ENCODE data around the gene MIA.
"Not testable (repeated sequence)": the region's sequence is repeated elsewhere in the genome, so short reads cannot be mapped to it uniquely, and the experiment has no call there.

Gene MIA

DNA sequence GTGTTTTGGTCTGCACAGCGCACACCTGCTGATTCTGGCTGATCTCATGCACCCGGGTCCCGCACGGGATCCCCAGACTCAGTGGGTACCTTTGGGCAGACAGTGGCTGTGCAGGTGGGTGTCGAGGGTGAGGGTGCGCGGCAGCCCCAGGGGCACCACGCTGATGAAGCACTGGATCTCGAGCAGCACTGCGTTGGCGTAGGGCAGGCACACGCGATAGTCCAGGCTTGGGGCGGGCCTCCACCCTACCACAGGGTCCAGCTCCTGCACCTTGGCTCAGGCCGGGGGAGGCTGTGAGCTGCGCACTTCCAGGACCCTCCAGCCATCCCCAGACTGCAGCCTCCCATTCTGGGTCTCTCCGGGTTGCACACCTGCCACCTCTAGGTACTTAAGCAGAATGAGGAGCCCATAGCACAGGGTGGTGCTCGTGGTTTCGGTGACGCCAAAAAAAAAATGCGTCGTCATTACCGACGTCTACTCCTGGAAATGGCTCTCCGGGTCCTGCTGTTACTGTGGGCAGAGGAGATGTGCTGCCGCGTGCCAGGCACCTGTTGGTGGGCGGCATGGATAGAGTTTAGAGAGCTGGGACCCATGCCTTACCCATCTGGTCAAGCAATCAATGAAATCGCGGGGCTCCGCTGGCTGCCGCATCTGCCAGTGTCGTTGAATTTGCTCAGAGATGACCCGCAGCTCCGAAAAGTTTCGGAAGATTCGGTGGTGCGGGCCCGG is 34.2 kb downstream of the MIA start:
- TF ChIP-seq GATA1 (IDR thresholded peaks at IDR 0.05; ENCODE audit: low read depth, low read length) (no peak), POLR2A (IDR thresholded peaks at IDR 0.05; ENCODE audit: low read length) (no peak)
- DNase-seq, result no peak

DNA sequence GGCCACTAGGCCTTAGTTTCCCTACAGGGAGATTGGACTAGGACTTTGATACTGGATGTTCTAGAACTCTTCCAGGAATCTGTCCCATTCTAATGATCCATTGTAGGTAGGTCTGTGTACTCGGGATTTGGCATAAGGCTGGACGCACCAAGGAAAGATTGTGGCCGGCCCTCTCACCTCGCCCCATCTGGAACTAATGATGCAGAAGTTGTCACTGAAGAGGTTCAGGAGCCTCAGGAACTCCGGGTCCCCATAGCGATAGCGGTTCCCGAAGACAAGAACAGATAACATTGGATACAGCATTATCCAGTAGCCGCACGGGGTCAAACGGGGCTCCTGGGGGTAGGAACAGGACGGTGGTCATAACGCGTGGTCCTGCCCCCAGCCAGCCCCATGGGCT is 34.8 kb downstream of the MIA start:
- DNase-seq, result no peak
- TF ChIP-seq POLR2A (IDR thresholded peaks at IDR 0.05; ENCODE audit: low read length), result no peak

DNA sequence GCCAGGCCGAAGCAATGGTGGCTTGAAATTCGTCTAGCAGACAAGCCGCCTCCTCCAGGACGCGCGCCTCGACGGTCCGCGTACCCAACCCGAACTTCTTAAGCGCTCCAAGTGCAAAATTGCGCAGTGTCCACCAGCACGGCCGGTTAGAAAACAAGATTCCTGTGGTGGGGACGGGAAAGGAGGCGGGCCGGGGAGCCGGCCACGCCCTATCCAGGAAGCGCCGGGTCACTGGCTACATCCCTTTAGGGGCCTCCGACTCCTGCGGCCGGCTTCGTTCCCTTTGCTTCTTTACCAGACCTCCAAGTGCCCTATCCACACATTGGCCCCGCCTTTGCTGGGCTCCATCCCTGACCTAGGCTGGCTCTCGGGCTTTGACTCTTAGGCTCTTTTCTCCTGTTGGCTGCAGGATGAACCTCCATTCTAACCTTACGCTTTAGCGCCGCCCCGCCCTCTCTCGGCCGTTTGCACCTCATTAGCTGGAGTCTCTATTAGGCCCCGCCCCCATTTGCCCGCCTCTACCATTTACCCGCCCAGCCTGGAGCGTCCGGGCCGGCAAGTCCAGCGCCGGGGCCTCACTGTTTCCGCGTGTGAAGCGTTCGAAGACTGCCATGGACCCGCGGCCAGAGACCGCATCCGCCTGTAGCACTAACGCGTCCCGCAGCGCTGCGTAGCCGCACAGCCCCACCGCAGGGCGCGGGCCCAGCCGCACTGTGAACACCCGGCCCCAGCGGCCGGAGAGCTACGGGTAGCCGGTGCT is 35.5 kb downstream of the MIA start:
- TF ChIP-seq POLR2A (IDR thresholded peaks at IDR 0.05; ENCODE audit: low read length), result peak; percentile 53
- peak; percentile 83 to 87 for DNase-seq

DNA sequence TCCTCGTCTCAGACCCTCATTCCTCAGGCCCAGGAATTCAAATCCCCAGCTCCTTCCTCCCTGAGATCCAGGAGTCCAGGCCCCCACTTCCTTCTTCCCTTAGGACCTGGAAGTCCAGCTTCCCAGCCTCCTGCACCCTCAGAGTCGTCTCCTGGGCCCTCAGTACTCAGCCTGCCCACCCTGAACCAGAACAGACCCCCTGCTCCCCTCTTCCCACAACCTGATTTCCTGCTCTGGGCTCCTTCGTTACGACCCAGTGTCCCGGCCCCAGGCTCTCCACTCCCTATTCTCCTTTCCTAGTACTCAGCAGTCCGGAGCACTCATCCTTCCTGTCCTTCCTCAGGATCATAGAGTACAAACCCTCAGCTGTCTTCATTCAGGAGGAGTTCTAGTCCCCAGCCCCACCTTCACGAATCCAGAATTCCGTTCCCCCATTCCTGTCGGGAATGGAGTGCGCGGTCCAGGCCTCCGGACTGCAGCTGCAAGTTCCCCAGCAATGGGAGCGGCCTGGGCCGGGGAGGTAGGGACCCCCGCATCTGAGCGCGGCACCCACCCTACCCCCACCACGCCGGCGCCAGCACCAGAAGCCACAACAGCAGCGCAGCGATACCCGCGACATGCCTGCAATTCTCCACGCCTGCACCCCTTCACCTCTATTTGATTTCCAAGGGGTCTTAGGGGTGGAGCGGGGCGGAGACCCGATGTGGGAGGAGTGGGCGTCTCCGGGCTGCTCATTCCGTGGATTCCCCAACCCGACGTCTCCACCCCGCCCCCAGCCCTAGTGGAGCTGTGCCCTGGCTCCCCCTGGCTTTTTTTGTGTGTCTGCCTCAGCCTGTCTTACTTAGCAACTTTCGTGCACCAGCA is 36.4 kb downstream of the MIA start:
- TF ChIP-seq GATA1 (IDR thresholded peaks at IDR 0.05; ENCODE audit: low read depth, low read length) (no peak), POLR2A (IDR thresholded peaks at IDR 0.05; ENCODE audit: low read length) (no peak)
- DNase-seq, result peak; percentile 33 to 47

DNA sequence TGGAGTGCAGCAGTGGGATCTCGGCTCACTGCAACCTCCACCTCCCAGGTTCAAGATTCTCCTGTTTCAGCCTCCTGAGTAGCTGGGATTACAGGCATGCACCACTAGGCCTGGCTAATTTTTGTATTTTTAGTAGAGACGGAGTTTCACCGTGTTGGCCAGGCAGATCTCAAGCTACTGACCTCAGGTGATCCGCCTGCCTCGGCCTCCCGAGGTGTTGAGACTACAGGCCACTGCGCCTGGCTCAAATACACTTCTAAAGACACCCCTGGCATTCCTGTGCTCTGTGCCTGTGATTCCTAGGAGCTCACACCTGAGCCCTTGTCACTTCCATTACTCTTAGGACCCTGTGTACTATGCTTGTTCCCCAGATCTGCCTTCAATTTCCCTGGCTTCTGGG is 37.2 kb downstream of the MIA start:
- not testable (repeated sequence) for DNase-seq

DNA sequence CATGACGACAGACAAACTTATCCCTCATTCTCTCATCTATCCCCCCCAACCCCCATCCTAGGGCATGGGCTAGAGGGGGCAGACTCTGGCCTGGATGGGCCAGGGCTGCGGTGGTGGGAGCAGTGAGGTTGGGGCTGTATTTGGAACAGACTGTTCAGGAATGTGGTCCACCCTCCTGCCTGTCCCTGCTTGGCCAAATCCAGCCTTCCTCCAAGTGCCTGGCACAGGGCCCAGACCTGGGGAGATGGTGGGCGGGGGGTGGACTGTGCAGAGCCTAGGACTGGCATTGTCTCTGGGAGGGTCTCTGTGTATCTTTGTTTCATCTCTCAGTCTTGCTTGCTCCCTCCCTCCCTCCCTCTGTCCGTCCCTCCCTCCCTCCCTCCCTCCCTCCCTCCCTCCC is 37.9 kb downstream of the MIA start:
- DNase-seq, result no peak
- TF ChIP-seq GATA1 (IDR thresholded peaks at IDR 0.05; ENCODE audit: low read depth, low read length) (no peak), POLR2A (IDR thresholded peaks at IDR 0.05; ENCODE audit: low read length) (no peak)

DNA sequence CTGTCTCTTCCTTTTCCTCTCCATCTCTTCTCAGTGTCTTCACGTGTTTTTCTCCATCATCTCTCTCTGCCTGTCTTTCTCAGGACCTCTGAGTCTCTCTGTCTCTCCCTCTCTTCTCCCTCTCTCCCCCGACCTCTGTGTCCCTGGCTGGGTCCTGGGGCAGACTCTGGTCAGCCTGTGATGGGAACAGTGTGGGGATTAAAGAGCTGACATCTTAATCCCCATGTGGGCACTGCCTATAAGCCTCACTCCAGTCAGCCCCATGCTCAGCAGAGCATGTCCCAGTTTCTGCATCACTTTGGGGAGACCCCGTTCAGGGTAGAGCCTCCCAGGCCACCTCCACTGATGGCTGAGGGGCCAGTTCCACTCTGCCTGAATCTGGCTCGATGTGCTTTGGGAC is 39.9 kb downstream of the MIA start:
- DNase-seq, result no peak
- TF ChIP-seq POLR2A (IDR thresholded peaks at IDR 0.05; ENCODE audit: low read length) (no peak), GATA1 (IDR thresholded peaks at IDR 0.05; ENCODE audit: low read depth, low read length) (no peak)

DNA sequence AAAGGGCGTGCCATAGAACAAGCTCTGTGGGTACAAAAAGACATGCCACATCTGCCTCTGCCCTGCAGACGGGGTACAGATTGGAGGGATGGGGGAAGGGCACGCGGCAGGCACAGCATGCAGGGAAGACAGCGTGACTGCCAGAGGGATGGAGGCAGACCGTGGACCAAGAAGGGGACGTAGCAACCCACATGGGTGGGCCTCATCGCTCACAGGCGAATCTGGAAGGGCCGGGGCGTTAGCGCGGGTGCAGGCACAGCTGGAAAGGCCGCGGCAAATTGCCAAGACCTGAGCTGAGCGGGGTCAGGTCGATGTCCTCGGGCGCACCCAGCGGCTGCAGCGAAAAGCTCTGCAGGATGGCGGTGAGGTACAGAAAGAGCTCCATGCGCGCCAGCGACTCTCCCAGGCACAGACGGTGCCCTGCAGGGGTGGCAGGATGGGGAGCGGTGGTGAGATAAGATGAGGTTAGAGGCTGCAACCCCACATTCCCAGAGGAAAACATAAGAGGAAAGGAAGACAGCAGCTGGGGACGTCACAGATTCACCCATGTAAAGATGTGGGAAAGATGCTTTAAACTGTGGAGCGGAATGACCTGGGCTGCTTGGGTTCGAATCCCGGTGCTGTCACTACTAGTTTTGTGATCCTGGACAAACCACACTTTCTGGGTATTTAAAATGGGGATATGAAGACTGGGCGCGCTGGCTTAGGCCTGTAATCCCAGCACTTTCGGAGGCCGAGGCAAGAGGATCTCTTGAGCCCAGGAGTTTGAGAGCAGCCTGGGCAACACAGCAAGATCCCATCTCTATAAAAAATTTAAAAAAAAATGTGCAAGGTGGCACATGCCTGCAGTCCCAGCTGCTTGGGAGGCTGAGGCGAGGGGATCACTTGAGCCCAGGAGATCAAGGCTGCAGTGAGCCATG is 43.4 kb downstream of the MIA start:
- DNase-seq, result peak; percentile 85 to 88

DNA sequence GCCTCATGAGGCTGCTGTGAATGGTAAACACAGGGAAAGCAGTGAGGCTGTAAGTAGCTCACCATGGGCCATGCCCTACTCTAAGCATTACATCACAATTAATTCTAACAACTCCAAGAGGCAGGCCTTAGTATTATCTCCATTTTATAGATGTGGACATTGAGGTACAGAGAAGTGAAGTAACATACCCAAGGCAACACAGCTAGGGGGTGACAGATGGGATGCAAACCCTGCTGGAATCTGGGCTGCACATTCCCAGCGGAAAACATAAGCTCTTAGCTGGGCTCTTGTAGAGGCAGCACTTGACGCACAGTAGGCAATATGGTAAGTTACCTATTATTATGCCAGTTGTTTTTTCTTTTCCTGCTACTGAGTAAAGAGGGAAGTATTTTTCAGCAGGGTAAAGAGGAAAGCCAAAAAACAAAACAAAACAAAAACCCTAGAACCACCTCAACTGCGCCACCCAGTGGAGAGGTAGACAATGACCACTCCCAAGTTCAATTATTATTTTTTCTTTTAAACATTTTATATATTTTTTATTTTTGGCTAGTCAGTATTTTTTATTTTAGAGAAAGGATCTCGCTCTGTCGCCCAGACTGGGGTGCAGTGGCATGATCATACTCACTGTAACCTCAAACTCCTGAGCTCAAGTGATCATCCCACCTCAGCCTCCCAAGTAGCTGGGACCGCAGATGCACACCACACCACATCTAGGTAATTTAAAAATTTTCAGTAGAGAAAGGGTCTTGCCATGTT is 44.3 kb downstream of the MIA start:
- DNase-seq, result peak; percentile 54 to 78

DNA sequence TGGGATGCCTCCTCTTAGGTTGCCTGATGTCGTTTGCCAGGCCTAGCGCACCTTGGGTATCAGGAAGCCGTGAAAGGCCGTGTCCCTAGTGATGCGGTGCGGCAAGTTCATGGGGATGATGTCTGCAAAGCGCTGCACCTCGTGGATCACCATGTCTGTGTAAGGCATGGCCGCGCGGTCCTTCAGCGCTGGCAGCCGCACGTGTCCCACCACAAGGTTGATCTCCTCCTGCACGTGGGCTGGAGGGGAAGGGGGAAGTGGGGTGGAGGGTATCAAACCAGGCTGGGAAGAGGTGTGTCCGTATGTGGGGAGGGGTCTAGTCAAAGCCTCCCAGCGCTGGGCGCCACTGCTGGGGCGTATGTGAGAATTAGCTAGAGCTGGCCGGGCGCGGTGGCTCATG is 46.8 kb downstream of the MIA start:
- TF ChIP-seq POLR2A (IDR thresholded peaks at IDR 0.05; ENCODE audit: low read length) (no peak), GATA1 (IDR thresholded peaks at IDR 0.05; ENCODE audit: low read depth, low read length) (no peak)
- no peak for DNase-seq

DNA sequence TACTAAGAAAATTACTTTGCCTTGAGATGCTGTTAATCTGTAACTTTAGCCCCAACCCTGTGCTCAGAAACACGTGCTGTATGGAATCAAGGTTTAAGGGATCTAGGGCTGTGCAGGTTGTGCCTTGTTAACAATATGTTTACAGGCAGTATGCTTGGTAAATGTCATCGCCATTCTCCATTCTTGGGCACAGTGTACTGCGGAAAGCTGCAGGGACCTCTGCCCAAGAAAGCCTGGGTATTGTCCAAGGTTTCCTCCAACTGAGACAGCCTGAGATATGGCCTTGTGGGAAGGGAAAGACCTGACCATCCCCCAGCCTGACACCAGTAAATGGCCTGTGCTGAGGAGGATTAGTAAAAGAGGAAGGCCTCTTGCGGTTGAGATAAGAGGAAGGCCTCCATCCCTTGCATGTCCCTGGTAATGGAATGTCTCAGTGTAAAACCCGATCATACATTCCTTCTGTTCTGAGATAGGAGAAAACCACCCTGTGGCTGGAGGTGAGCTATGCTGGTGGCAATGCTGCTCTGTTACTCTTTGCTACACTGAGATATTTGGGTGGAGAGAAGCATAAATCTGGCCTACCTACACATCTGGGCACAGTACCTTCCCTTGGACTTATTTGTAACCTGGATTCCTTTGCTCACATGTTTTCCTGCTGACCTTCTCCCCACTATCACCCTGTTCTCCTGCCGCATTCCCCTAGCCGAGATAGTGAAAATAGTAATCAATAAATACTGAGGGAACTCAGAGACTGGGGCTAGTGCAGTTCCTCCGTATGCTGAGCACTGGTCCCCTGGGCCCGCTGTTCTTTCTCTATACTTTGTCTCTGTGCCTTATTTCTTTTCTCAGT is 47.6 kb downstream of the MIA start:
- peak; percentile 52 to 76 for DNase-seq

DNA sequence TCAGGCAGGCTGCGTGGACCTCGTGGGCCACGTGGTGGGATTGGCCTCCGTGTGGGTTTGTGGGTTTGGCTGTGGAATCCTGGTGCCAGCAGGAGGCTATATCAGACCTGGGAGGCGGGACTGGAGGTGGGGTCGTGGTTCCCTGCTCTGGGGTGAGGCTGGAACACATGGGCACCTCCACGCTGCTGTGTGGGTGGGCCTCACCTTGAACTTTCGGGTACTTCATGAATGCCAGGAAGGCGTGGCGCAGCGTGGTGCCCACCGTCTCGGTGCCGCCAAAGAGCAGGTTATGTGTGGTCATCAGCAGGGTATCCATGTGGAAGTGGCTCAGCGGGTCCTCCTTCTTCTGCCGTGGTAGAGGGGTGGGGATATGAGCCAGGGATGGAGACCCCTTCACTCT is 49.6 kb downstream of the MIA start:
- not testable (repeated sequence) for DNase-seq

DNA sequence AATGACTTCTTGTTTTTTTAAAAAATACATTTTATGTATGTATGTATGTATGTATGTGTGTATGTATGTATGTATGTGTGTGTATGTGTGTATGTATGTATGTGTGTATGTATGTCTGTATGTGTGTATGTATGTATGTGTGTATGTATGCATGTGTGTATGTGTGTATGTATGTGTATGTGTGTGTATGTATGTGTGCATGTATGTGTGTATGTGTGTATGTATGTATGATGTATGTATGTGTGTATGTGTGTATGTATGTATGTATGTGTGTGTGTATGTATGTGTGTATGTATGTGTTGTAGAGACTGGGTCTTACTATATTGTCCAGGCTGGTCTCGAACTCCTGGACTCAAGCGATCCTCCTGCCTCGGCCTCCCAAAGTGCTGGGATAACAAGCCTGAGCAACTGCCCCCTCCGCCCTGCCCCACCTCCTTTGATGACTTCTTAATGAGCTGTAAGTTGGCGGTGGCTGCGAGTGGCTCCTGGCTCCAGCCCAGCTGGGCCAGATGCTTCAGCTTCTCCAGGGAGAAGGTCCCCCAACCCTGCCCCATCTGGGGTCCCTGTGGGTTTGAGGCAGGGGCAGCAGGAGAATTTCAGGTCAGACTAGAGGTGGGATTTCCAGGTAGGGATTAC is 50.3 kb downstream of the MIA start:
- not testable (repeated sequence) for DNase-seq

DNA sequence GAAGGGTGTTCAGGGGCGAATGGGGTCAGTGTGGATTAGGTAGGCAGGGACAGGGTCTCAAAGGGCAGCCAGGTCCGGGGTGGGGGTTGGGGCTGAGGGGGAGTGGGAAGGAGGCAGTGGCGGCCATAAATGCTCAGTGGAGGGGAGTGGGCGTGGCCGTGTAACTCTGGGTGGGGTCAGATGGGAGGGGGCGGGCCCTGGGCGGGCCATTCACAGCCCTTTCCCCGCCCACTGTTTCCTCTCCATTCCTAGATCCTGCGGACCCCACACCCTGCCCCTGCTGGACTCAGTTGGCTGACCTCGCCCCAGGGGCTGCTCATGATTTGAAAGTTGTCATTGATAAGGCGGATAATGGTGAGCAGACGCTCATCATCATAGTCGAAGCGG is 51.0 kb downstream of the MIA start:
- DNase-seq, result not testable (repeated sequence)

DNA sequence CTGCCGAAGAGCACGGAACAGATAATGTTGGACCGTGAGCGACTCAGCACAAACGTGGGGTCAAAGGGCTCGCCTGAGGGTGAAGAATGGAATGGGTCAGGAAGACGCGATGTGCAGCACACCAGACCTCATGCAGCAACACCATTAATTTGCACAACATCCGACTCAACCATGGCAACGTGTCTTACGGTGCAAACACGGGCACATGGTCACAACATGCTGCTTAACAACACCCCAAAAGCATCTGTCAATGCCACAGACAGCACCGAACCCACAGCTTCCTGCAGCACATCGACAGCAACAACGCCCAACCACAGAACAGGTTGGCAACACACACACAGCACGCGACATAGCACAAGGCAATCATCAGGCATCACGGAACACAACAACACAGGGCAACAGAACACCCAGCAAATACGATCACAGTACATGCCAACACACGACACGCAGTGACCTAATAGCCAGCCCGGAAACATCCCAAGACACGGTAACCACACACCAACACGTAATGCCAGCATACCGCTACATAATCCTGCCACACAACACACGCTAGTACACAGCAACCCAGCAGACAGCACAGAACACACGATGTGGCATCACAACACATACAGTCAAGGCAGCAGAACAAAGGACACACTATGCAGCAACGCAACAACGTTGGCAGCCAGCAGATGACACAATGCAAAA is 51.5 kb downstream of the MIA start:
- DNase-seq, result peak; percentile 37 to 62

Data from erythroblast (primary cell).